Bronchial smooth muscle cell (primary cell): ENCODE results near the gene LACTBL1. TPM values are rescaled to one million over a fixed set of nuclear protein-coding genes. Genes with fewer than 3 reads are reported as not detected.

Source experiments
- total RNA-seq: library from RNA; depleted of rRNA; stranded (reverse); fragments of >200 nt; gene quantifications from 2 replicates; pipeline ENCODE4 v1.2.1, GENCODE V29; 2014

LACTBL1 gene, protein sequence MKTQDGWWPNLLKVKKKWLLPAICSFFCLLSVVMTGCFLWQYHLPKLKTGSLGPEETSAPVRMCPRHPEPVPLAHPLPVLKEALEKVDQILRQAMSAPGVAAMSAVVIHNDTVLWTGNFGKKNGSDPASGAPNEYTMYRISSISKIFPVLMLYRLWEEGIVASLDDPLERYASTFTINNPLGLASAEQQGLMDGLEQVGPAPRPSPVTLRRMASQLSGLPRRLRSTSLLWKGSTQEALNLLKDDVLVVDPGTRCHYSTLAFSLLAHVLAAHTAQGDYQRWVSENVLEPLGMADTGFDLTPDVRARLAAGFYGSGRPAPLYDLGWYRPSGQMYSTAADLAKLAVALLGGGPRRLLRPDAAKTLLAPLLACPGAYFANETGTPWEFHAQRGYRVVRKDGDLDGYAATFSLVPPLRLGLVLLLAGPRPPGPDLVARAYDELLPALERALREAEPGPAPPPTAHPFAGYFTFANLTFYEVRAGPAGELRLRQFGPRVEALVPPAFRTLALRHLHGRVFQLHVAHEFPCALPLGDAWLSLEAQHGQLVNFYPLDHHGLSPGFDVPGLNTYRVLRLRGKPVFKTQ
- not detected in 2 replicates for total RNA-seq

DNA sequence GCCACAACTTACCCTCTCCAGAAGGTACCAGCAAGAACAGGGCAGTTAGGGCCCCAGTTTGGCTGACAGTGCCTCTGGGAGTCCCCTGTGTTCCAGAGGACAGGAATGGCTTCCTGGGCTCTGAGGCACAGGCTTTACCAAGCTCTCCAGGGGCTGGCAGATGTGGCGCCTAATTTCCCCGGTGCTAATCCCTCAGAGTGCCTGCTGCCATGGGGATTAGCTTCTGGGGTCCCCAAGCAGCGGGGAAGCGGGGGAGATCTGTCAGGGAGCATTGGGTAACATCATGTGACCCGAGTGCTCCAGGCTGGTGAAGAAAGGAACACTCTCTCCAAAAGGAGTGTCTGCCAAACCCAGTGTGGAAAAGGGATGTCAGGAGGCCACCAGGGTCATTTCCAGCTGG lies at the start of gene LACTBL1:
TSS of gene LACTBL1 (minus strand) at position 107 of the 400 bp plus-strand sequence. CDS start 550 bp downstream, outside the sequence.

DNA sequence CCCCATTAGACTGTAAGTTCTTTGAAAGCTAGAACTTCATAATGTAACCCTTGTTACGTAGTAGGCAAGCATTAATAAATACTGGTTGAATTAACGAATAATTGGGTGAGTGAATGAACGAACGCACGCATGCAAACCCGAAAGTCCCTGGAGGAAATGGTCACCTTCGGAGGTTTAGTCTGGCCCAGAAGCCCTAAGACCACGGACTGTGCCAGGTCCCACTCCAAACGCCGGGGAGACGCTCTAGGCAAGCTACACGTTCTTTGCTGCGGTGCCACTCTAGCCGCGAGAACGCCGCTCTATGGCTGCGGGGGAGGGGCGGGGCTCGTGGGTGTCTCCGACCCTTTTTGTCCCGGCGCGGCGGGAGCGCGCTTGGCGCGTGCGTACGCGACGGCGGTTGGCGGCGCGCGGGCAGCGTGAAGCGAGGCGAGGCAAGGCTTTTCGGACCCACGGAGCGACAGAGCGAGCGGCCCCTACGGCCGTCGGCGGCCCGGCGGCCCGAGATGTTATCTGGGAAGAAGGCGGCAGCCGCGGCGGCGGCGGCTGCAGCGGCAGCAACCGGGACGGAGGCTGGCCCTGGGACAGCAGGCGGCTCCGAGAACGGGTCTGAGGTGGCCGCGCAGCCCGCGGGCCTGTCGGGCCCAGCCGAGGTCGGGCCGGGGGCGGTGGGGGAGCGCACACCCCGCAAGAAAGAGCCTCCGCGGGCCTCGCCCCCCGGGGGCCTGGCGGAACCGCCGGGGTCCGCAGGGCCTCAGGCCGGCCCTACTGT lies 46.6 kb upstream of the LACTBL1 start, which contains the start of gene KDM1A:
TSS of gene KDM1A (plus strand) at position 375 of the 769 bp plus-strand sequence. CDS start at position 504, 129 bp downstream.

Other genes with a start within 250 kb of the LACTBL1 start
- gene TEX46, start 43.0 kb upstream of the LACTBL1 start, total RNA-seq, result 0.17 TPM in 1 of 2 replicates, not detected in the other
- gene KDM1A, start 46.6 kb upstream of the LACTBL1 start, total RNA-seq, result 80.4 and 88.2 TPM in 2 replicates
- 12.8 and 13.7 TPM in 2 replicates for gene LUZP1, start 196.0 kb upstream of the LACTBL1 start, total RNA-seq
- not detected in 2 replicates for gene HTR1D, start 244.6 kb upstream of the LACTBL1 start, total RNA-seq